CD8-positive, alpha-beta memory T cell (primary cell): ENCODE results near the gene CMBL. TPM values are rescaled to one million over a fixed set of nuclear protein-coding genes. Genes with fewer than 3 reads are reported as not detected.
A peak's percentile ranks its signal among the peaks of the same experiment; 100 is the strongest.
"Not testable (repeated sequence)": the region's sequence is repeated elsewhere in the genome, so short reads cannot be mapped to it uniquely, and the experiment has no call there.

ENCODE experiments used
- CTCF ChIA-PET: fragments of 350-600 bp; sonication (Branson Sonifier 250); formaldehyde crosslinking; loops from one replicate; lab custom pipeline; 2021; ENCODE audit warnings: antibody characterized with exemption; lab: Charles Lee
- POLR2A ChIA-PET: fragments of 350-600 bp; sonication (Branson Sonifier 250); formaldehyde crosslinking; loops from one replicate; lab custom pipeline; 2021; ENCODE audit warnings: antibody characterized with exemption; lab: Charles Lee
- DNase-seq, 5 donors: peaks; one replicate each; pipeline versions ENCODE4 v3.0.0 to v3.0.0-alpha.2; 2020 to 2022; ENCODE audit warnings: mixed read lengths in 1 of 5
- H3K27ac ChIP-seq: one replicate; pipeline ENCODE4 v1.7.0; 2013; ENCODE audit warnings: low read depth, mild to moderate bottlenecking, low read length, moderate library complexity
- H3K27me3 ChIP-seq: 2 replicates; pipeline ENCODE4 v1.7.0; 2013; ENCODE audit warnings: low read length, mild to moderate bottlenecking; ENCODE audit not compliant: insufficient read depth, poor library complexity, severe bottlenecking
- H3K36me3 ChIP-seq: 2 replicates; pipeline ENCODE4 v1.7.0; 2013; ENCODE audit warnings: mild to moderate bottlenecking, low read length, moderate library complexity; ENCODE audit not compliant: insufficient read depth
- H3K4me1 ChIP-seq: 2 replicates; pipeline ENCODE4 v1.7.0; 2013; ENCODE audit warnings: mild to moderate bottlenecking, low read length, moderate library complexity; ENCODE audit not compliant: insufficient read depth
- H3K4me3 ChIP-seq: 2 replicates; pipeline ENCODE4 v1.7.0; 2013; ENCODE audit warnings: mild to moderate bottlenecking, low read length
- H3K9me3 ChIP-seq: 2 replicates; pipeline ENCODE4 v1.7.0; 2013; ENCODE audit warnings: mild to moderate bottlenecking, low read length
- H3K27ac Mint-ChIP-seq, 8 donors: one replicate each; pipeline ENCODE4 v1.8.0; 2020 to 2021; ENCODE audit warnings: mixed read lengths in 8 of 8, mild to moderate bottlenecking in 6 of 8, inconsistent platforms in 3 of 8, moderate library complexity in 3 of 8
- H3K27me3 Mint-ChIP-seq, 2 donors: one replicate each; pipeline ENCODE4 v1.8.0; 2020 to 2021; ENCODE audit warnings: mixed read lengths in 2 of 2, mild to moderate bottlenecking in 1 of 2, moderate library complexity in 1 of 2
- H3K36me3 Mint-ChIP-seq, 3 donors: one replicate each; pipeline ENCODE4 v1.8.0; 2020 to 2021; ENCODE audit warnings: mixed read lengths in 3 of 3, inconsistent platforms in 1 of 3, mild to moderate bottlenecking in 1 of 3
- H3K4me1 Mint-ChIP-seq, 3 donors: one replicate each; pipeline ENCODE4 v1.8.0; 2020 to 2021; ENCODE audit warnings: mixed read lengths in 3 of 3, inconsistent platforms in 1 of 3, mild to moderate bottlenecking in 1 of 3
- H3K4me3 Mint-ChIP-seq, 7 donors: one replicate each; pipeline ENCODE4 v1.8.0; 2020 to 2021; ENCODE audit warnings: mixed read lengths in 7 of 7, mild to moderate bottlenecking in 6 of 7, moderate library complexity in 4 of 7, inconsistent platforms in 2 of 7
- H3K9me3 Mint-ChIP-seq, 5 donors: one replicate each; pipeline ENCODE4 v1.8.0; 2020 to 2022; ENCODE audit warnings: mixed read lengths in 5 of 5, mild to moderate bottlenecking in 3 of 5, moderate library complexity in 2 of 5, inconsistent platforms in 1 of 5
- polyA plus RNA-seq: library from polyadenylated mRNA; unstranded; fragments of 300-500 nt; fragmentation: Illumina TruSeq; gene quantifications from one replicate; pipeline ENCODE4 v1.2.3, GENCODE V29; 2021
- total RNA-seq, 2 experiments: library from RNA; stranded (reverse); gene quantifications; one replicate each; pipeline ENCODE4 v1.2.3, GENCODE V29; 2021

CMBL gene
- total and polyA plus RNA-seq, 3 experiments from 2014 or later: 0.97 to 3.8 (median 3.7) TPM

GRCh38 chr5:10351199-10351905 lies 43.6 kb upstream of the CMBL start:
- H3K4me3 ChIP-seq: no peak overlapping the region
- peaks cover 0 to 12% (median 0%) of the 10 kb centered on the region in 3 donors for H3K36me3 Mint-ChIP-seq
- H3K4me1 ChIP-seq: peaks cover 18% of the 10 kb centered on the region
- no peaks in the 10 kb centered on the region for H3K27me3 Mint-ChIP-seq
- H3K27ac Mint-ChIP-seq: peak overlapping the region in 6 of 8 donors; percentile 13 to 98 (median 18)
- DNase-seq: no peak
- H3K4me3 Mint-ChIP-seq: peak overlapping the region in 4 of 7 donors; percentile 18 to 99 (median 89)
- no peaks in the 10 kb centered on the region for H3K9me3 Mint-ChIP-seq
- ChIA-PET POLR2A (no interaction called here), CTCF (no interaction called here)
- no peaks in the 10 kb centered on the region for H3K36me3 ChIP-seq
- peak overlapping the region; percentile 91 for H3K27ac ChIP-seq
- H3K27me3 ChIP-seq: no peaks in the 10 kb centered on the region
- H3K4me1 Mint-ChIP-seq: peaks cover 24 to 35% (median 32%) of the 10 kb centered on the region in 3 donors
- H3K9me3 ChIP-seq: no peaks in the 10 kb centered on the region

GRCh38 chr5:10348258-10348657 lies 40.6 kb upstream of the CMBL start:
- H3K27me3 ChIP-seq: no peaks in the 10 kb centered on the region
- H3K36me3 Mint-ChIP-seq: peaks cover 0 to 1% (median 0%) of the 10 kb centered on the region in 3 donors
- H3K27ac Mint-ChIP-seq: no peak overlapping the region
- H3K4me1 Mint-ChIP-seq: peaks cover 9 to 17% (median 14%) of the 10 kb centered on the region in 3 donors
- no peak overlapping the region for H3K4me3 ChIP-seq
- ChIA-PET POLR2A (no interaction called here), CTCF (no interaction called here)
- no peak overlapping the region for H3K4me3 Mint-ChIP-seq
- peaks cover 8% of the 10 kb centered on the region for H3K4me1 ChIP-seq
- no peak for DNase-seq
- H3K9me3 Mint-ChIP-seq: no peaks in the 10 kb centered on the region
- H3K27ac ChIP-seq: no peak overlapping the region
- H3K27me3 Mint-ChIP-seq: no peaks in the 10 kb centered on the region
- no peaks in the 10 kb centered on the region for H3K9me3 ChIP-seq
- H3K36me3 ChIP-seq: no peaks in the 10 kb centered on the region

GRCh38 chr5:10344461-10345106 lies 36.9 kb upstream of the CMBL start:
- POLR2A ChIA-PET, H3K4me3 ChIP-seq, H3K27me3 ChIP-seq, DNase-seq, H3K9me3 ChIP-seq, H3K36me3 Mint-ChIP-seq, H3K27me3 Mint-ChIP-seq, H3K27ac Mint-ChIP-seq, H3K9me3 Mint-ChIP-seq, H3K4me1 ChIP-seq, H3K4me3 Mint-ChIP-seq, H3K27ac ChIP-seq, H3K4me1 Mint-ChIP-seq, H3K36me3 ChIP-seq, CTCF ChIA-PET: not testable (repeated sequence)

GRCh38 chr5:10343486-10343885 lies 35.8 kb upstream of the CMBL start:
- H3K36me3 Mint-ChIP-seq: no peaks in the 10 kb centered on the region
- peaks cover 0 to 1% of the 10 kb centered on the region in 2 donors for H3K27me3 Mint-ChIP-seq
- POLR2A ChIA-PET: no interaction called here
- CTCF ChIA-PET: interaction anchor here (1.0 kb wide), 1 partner anchor 10 kb away, joined by 3 read pairs; the partner anchor contains the start of gene MARCHF6
- no peaks in the 10 kb centered on the region for H3K9me3 ChIP-seq
- no peaks in the 10 kb centered on the region for H3K4me1 Mint-ChIP-seq
- no peaks in the 10 kb centered on the region for H3K27me3 ChIP-seq
- H3K9me3 Mint-ChIP-seq: no peaks in the 10 kb centered on the region
- no peak for DNase-seq
- H3K4me3 Mint-ChIP-seq: no peak overlapping the region
- H3K27ac Mint-ChIP-seq: no peak overlapping the region
- H3K27ac ChIP-seq: no peak overlapping the region
- H3K4me1 ChIP-seq: no peaks in the 10 kb centered on the region
- no peak overlapping the region for H3K4me3 ChIP-seq
- no peaks in the 10 kb centered on the region for H3K36me3 ChIP-seq

- Mint-ChIP-seq H3K9me3 (no peaks in the 10 kb centered on the region), H3K27ac (peak overlapping the region in 1 of 8 donors; percentile 3), H3K36me3 (no peaks in the 10 kb centered on the region), H3K27me3 (peaks cover 6 to 10% of the 10 kb centered on the region in 2 donors), H3K4me3 (no peak overlapping the region), H3K4me1 (no peaks in the 10 kb centered on the region)
- no peaks in the 10 kb centered on the region for H3K9me3 ChIP-seq
- H3K4me3 ChIP-seq: no peak overlapping the region
- ChIA-PET CTCF (no interaction called here), POLR2A (no interaction called here)
- no peak for DNase-seq
- no peaks in the 10 kb centered on the region for H3K27me3 ChIP-seq
- H3K4me1 ChIP-seq: no peaks in the 10 kb centered on the region
- H3K36me3 ChIP-seq: no peaks in the 10 kb centered on the region
- H3K27ac ChIP-seq: no peak overlapping the region
Observed at GRCh38 chr5:10339958-10340357, 32.3 kb upstream of the CMBL start.

GRCh38 chr5:10339058-10339811 lies 31.5 kb upstream of the CMBL start:
- no peak overlapping the region for H3K27ac ChIP-seq
- H3K36me3 ChIP-seq: no peaks in the 10 kb centered on the region
- Mint-ChIP-seq H3K27ac (peak overlapping the region in 1 of 8 donors; percentile 72), H3K27me3 (peaks cover 12 to 18% of the 10 kb centered on the region in 2 donors), H3K4me1 (no peaks in the 10 kb centered on the region), H3K4me3 (no peak overlapping the region), H3K9me3 (no peaks in the 10 kb centered on the region), H3K36me3 (no peaks in the 10 kb centered on the region)
- no peak overlapping the region for H3K4me3 ChIP-seq
- H3K4me1 ChIP-seq: no peaks in the 10 kb centered on the region
- DNase-seq: no peak
- peaks cover 3% of the 10 kb centered on the region for H3K27me3 ChIP-seq
- H3K9me3 ChIP-seq: no peaks in the 10 kb centered on the region
- ChIA-PET POLR2A (no interaction called here), CTCF (no interaction called here)

- ChIA-PET POLR2A (interaction anchor here (1.3 kb wide), 1 partner anchor 14 kb away, joined by 3 read pairs; the partner anchor contains the start of gene MARCHF6), CTCF (no interaction called here)
- H3K27me3 Mint-ChIP-seq: peaks cover 12 to 19% of the 10 kb centered on the region in 2 donors
- no peak overlapping the region for H3K27ac ChIP-seq
- H3K4me1 ChIP-seq: no peaks in the 10 kb centered on the region
- no peak overlapping the region for H3K4me3 ChIP-seq
- no peaks in the 10 kb centered on the region for H3K36me3 Mint-ChIP-seq
- H3K9me3 ChIP-seq: no peaks in the 10 kb centered on the region
- H3K36me3 ChIP-seq: no peaks in the 10 kb centered on the region
- no peaks in the 10 kb centered on the region for H3K4me1 Mint-ChIP-seq
- H3K9me3 Mint-ChIP-seq: no peaks in the 10 kb centered on the region
- peaks cover 7% of the 10 kb centered on the region for H3K27me3 ChIP-seq
- H3K4me3 Mint-ChIP-seq: no peak overlapping the region
- peak overlapping the region in 1 of 8 donors; percentile 60 for H3K27ac Mint-ChIP-seq
- DNase-seq: no peak
Observed at GRCh38 chr5:10338686-10339057, 31.0 kb upstream of the CMBL start.

- H3K36me3 ChIP-seq: no peaks in the 10 kb centered on the region
- H3K27ac Mint-ChIP-seq: no peak overlapping the region
- CTCF ChIA-PET: no interaction called here
- peaks cover 19 to 22% of the 10 kb centered on the region in 2 donors for H3K27me3 Mint-ChIP-seq
- H3K27ac ChIP-seq: no peak overlapping the region
- H3K36me3 Mint-ChIP-seq: no peaks in the 10 kb centered on the region
- peaks cover 9% of the 10 kb centered on the region for H3K27me3 ChIP-seq
- no peaks in the 10 kb centered on the region for H3K4me1 ChIP-seq
- DNase-seq: no peak
- peaks cover 5 to 6% (median 5%) of the 10 kb centered on the region in 3 donors for H3K4me1 Mint-ChIP-seq
- POLR2A ChIA-PET: interaction anchor here (1.3 kb wide), 1 partner anchor 15 kb away, joined by 3 read pairs; the partner anchor contains the start of gene MARCHF6
- no peaks in the 10 kb centered on the region for H3K9me3 ChIP-seq
- no peak overlapping the region for H3K4me3 Mint-ChIP-seq
- no peak overlapping the region for H3K4me3 ChIP-seq
- H3K9me3 Mint-ChIP-seq: no peaks in the 10 kb centered on the region
Observed at GRCh38 chr5:10337986-10338385, 30.3 kb upstream of the CMBL start.
